Naive thymus-derived CD4-positive, alpha-beta T cell (primary cell): Measurements from ENCODE around the gene PIK3C3. TPM values are rescaled to one million over a fixed set of nuclear protein-coding genes. Genes with fewer than 3 reads are reported as not detected.

Experiments used
- ATAC-seq: fragments of 150-1000 bp; cut with Tn5 transposase; 2 replicates; pipeline ENCODE4 v1.10.0; 2021; ENCODE audit warnings: mild to moderate bottlenecking, moderate library complexity
- CTCF ChIA-PET: fragments of 350-600 bp; sonication (Branson Sonifier 250); formaldehyde crosslinking; loops from one replicate; lab custom pipeline; 2021; ENCODE audit warnings: antibody characterized with exemption; lab: Charles Lee
- POLR2A ChIA-PET: fragments of 350-600 bp; sonication (Branson Sonifier 250); formaldehyde crosslinking; loops from one replicate; lab custom pipeline; 2021; ENCODE audit warnings: antibody characterized with exemption, inconsistent platforms; lab: Charles Lee
- DNase-seq, 9 donors: peaks; one replicate each; pipeline versions ENCODE4 v3.0.0 to v3.0.0-alpha.2; 2020 to 2022; ENCODE audit warnings: mixed read lengths in 1 of 9
- H3K27ac ChIP-seq: one replicate; pipeline ENCODE4 v1.7.0; 2013; ENCODE audit warnings: mild to moderate bottlenecking, low read depth, low read length, moderate library complexity
- H3K27me3 ChIP-seq, 2 donors: one replicate each; pipeline ENCODE4 v1.7.0; 2013; ENCODE audit warnings: low read length in 2 of 2, mild to moderate bottlenecking in 2 of 2, moderate library complexity in 2 of 2; ENCODE audit not compliant: control insufficient read depth in 2 of 2, insufficient read depth in 2 of 2
- H3K36me3 ChIP-seq, 3 experiments: 1 replicate in 2 of 3; 2 replicates in 1 of 3; pipeline ENCODE4 v1.7.0; 2013; ENCODE audit warnings: low read length in 3 of 3, mild to moderate bottlenecking in 3 of 3, moderate library complexity in 1 of 3; ENCODE audit not compliant: insufficient read depth in 3 of 3, control insufficient read depth in 2 of 3
- H3K4me1 ChIP-seq, 2 donors: one replicate each; pipeline ENCODE4 v1.7.0; 2013; ENCODE audit warnings: low read length in 2 of 2, mild to moderate bottlenecking in 2 of 2, moderate library complexity in 1 of 2; ENCODE audit not compliant: control insufficient read depth in 2 of 2, insufficient read depth in 2 of 2
- H3K4me3 ChIP-seq: 2 replicates; pipeline ENCODE4 v1.7.0; 2013; ENCODE audit warnings: mild to moderate bottlenecking, low read length
- H3K9me3 ChIP-seq, 3 experiments: 1 replicate in 2 of 3; 2 replicates in 1 of 3; pipeline ENCODE4 v1.7.0; 2013; ENCODE audit warnings: low read length in 3 of 3; ENCODE audit not compliant: control insufficient read depth in 2 of 3
- H3K27ac Mint-ChIP-seq, 9 donors: one replicate each; pipeline ENCODE4 v1.8.0; 2020 to 2022; ENCODE audit warnings: mixed read lengths in 9 of 9, mild to moderate bottlenecking in 8 of 9, moderate library complexity in 5 of 9, inconsistent platforms in 2 of 9
- H3K27me3 Mint-ChIP-seq, 5 donors: one replicate each; pipeline ENCODE4 v1.8.0; 2021 to 2022; ENCODE audit warnings: mixed read lengths in 5 of 5, mild to moderate bottlenecking in 1 of 5
- H3K36me3 Mint-ChIP-seq, 5 donors: one replicate each; pipeline ENCODE4 v1.8.0; 2020 to 2022; ENCODE audit warnings: mixed read lengths in 5 of 5, mild to moderate bottlenecking in 3 of 5, inconsistent platforms in 1 of 5
- H3K4me1 Mint-ChIP-seq, 7 donors: one replicate each; pipeline ENCODE4 v1.8.0; 2020 to 2022; ENCODE audit warnings: mixed read lengths in 7 of 7, mild to moderate bottlenecking in 3 of 7, inconsistent platforms in 1 of 7
- H3K4me3 Mint-ChIP-seq, 10 donors: one replicate each; pipeline ENCODE4 v1.8.0; 2020 to 2022; ENCODE audit warnings: mild to moderate bottlenecking in 10 of 10, mixed read lengths in 10 of 10, moderate library complexity in 6 of 10, inconsistent platforms in 2 of 10
- H3K9me3 Mint-ChIP-seq, 11 donors: one replicate each; pipeline ENCODE4 v1.8.0; 2020 to 2022; ENCODE audit warnings: mixed read lengths in 11 of 11, mild to moderate bottlenecking in 4 of 11, inconsistent platforms in 1 of 11, moderate library complexity in 1 of 11
- intact Hi-C, 2 donors: fragments of 100-400 bp; cut with micrococcal nuclease; formaldehyde crosslinking; loops; one replicate each; pipeline ENCODE4 v1.15.1; 2023
- polyA plus RNA-seq, 2 donors: library from polyadenylated mRNA; unstranded; fragments of 300-500 nt; fragmentation: Illumina TruSeq; gene quantifications; one replicate each; pipeline ENCODE4 v1.2.3, GENCODE V29; 2021
- total RNA-seq, 6 experiments: library from RNA in 5 of 6; stranded (reverse) in 5 of 6; gene quantifications; 1 replicate in 5 of 6; 2 replicates in 1 of 6; pipeline ENCODE4 v1.2.3 and lab custom pipeline; 2021 to 2026

Gene PIK3C3
- total and polyA plus RNA-seq, 7 experiments from 2014 or later: 30.6 to 76.9 (median 58.6) TPM

GRCh38 chr18:41973983-41974382 is 18.9 kb downstream of the PIK3C3 start:
- CTCF ChIA-PET: no interaction called here
- Histone ChIP-seq H3K36me3 (peaks cover 0 to 11% (median 11%) of the 10 kb centered on the region in 3 experiments), H3K9me3 (no peaks in the 10 kb centered on the region), H3K27me3 (no peaks in the 10 kb centered on the region), H3K4me1 (peaks cover 6 to 11% of the 10 kb centered on the region in 2 donors), H3K4me3 (no peak overlapping the region), H3K27ac (no peak overlapping the region)
- intact Hi-C loops: no loop called here
- peaks cover 27 to 88% (median 69%) of the 10 kb centered on the region in 7 donors for H3K4me1 Mint-ChIP-seq
- H3K27ac Mint-ChIP-seq: no peak overlapping the region
- POLR2A ChIA-PET: no interaction called here
- peaks cover 0 to 30% (median 16%) of the 10 kb centered on the region in 5 donors for H3K36me3 Mint-ChIP-seq
- H3K4me3 Mint-ChIP-seq: peak overlapping the region in 1 of 10 donors; percentile 10
- H3K9me3 Mint-ChIP-seq: no peaks in the 10 kb centered on the region
- ATAC-seq: no peak
- DNase-seq: no peak
- no peaks in the 10 kb centered on the region for H3K27me3 Mint-ChIP-seq

GRCh38 chr18:41974796-41975201 is 19.8 kb downstream of the PIK3C3 start:
- peaks cover 0 to 11% (median 10%) of the 10 kb centered on the region in 3 experiments for H3K36me3 ChIP-seq
- Mint-ChIP-seq H3K4me1 (peaks cover 27 to 89% (median 64%) of the 10 kb centered on the region in 7 donors), H3K36me3 (peaks cover 0 to 29% (median 16%) of the 10 kb centered on the region in 5 donors), H3K27ac (peak overlapping the region in 7 of 9 donors; percentile 2 to 81 (median 7)), H3K4me3 (peak overlapping the region in 9 of 10 donors; percentile 5 to 26 (median 13)), H3K27me3 (no peaks in the 10 kb centered on the region), H3K9me3 (no peaks in the 10 kb centered on the region)
- ChIA-PET CTCF (interaction anchor here (0.8 kb wide), 1 partner anchor 52 kb away, joined by 3 read pairs; no protein-coding TSS in a partner anchor), POLR2A (no interaction called here)
- H3K4me3 ChIP-seq: no peak overlapping the region
- no peaks in the 10 kb centered on the region for H3K27me3 ChIP-seq
- peaks cover 6 to 11% of the 10 kb centered on the region in 2 donors for H3K4me1 ChIP-seq
- DNase-seq: peak in 4 of 9 donors; percentile 7 to 29 (median 16)
- no peaks in the 10 kb centered on the region for H3K9me3 ChIP-seq
- intact Hi-C loops: no loop called here
- no peak overlapping the region for H3K27ac ChIP-seq
- ATAC-seq: peak; percentile 72

DNA sequence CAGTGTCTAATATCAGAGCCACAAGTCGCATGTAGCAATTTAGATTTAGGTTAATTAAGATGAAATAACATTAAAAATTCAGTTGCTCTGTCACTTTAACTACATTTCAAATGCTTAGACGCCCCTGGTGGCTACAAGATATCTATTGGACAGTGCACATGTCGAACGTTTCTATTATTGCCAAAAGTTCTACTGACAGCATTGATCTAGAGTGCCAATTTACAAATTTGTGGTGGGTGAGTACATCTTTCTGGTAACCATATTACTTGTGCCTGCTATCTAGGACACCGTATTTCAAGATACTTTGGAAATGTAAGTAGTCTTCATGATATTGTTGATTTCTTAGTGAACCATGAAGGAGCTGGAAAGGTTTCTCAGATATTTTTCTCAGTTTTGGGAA is 20.2 kb downstream of the PIK3C3 start:
- no peaks in the 10 kb centered on the region for H3K27me3 ChIP-seq
- peak overlapping the region in 7 of 10 donors; percentile 4 to 22 (median 8) for H3K4me3 Mint-ChIP-seq
- DNase-seq (no peak), ATAC-seq (no peak)
- intact Hi-C loops: no loop called here
- peak overlapping the region in 6 of 9 donors; percentile 2 to 81 (median 8) for H3K27ac Mint-ChIP-seq
- H3K9me3 ChIP-seq: no peaks in the 10 kb centered on the region
- peaks cover 27 to 89% (median 63%) of the 10 kb centered on the region in 7 donors for H3K4me1 Mint-ChIP-seq
- ChIA-PET POLR2A (no interaction called here), CTCF (interaction anchor here (0.8 to 1.6 kb wide), 2 partner anchors 10 to 52 kb away, joined by 3 read pairs; no protein-coding TSS in a partner anchor)
- peaks cover 6 to 11% of the 10 kb centered on the region in 2 donors for H3K4me1 ChIP-seq
- no peak overlapping the region for H3K27ac ChIP-seq
- no peaks in the 10 kb centered on the region for H3K27me3 Mint-ChIP-seq
- no peaks in the 10 kb centered on the region for H3K9me3 Mint-ChIP-seq
- H3K36me3 Mint-ChIP-seq: peaks cover 0 to 28% (median 14%) of the 10 kb centered on the region in 5 donors
- H3K36me3 ChIP-seq: peaks cover 0 to 9% (median 6%) of the 10 kb centered on the region in 3 experiments
- H3K4me3 ChIP-seq: no peak overlapping the region

DNA sequence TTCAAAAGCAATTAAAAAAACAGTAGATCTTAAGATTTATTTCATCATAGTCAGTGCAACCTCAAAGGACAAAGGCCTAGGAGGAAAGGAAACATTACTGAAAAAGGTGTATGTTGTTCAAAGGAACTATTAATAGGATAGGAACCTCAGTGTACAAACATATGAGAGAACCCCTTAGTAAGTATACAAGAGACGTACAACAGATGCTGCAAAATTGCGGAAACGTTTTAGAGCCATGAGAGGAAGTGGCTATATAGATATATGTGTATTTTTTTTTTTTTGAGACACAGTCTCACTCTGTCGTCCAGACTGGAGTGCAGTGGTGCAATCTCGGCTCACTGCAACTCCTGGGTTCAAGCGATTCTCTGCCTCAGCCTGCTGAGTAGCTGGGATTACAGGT is 22.2 kb downstream of the PIK3C3 start:
- Histone ChIP-seq H3K36me3 (no peaks in the 10 kb centered on the region), H3K4me3 (no peak overlapping the region), H3K4me1 (peaks cover 6 to 8% of the 10 kb centered on the region in 2 donors), H3K27me3 (no peaks in the 10 kb centered on the region), H3K9me3 (no peaks in the 10 kb centered on the region), H3K27ac (no peak overlapping the region)
- intact Hi-C loops: no loop called here
- Mint-ChIP-seq H3K27me3 (no peaks in the 10 kb centered on the region), H3K9me3 (no peaks in the 10 kb centered on the region), H3K4me1 (peaks cover 28 to 81% (median 62%) of the 10 kb centered on the region in 7 donors), H3K36me3 (peaks cover 0 to 28% (median 12%) of the 10 kb centered on the region in 5 donors), H3K4me3 (peak overlapping the region in 4 of 10 donors; percentile 16 to 45 (median 38)), H3K27ac (peak overlapping the region in 6 of 9 donors; percentile 0 to 38 (median 23))
- ATAC-seq (peak; percentile 26), DNase-seq (peak in 3 of 9 donors; percentile 14 to 18 (median 18))
- ChIA-PET CTCF (no interaction called here), POLR2A (no interaction called here)

DNA sequence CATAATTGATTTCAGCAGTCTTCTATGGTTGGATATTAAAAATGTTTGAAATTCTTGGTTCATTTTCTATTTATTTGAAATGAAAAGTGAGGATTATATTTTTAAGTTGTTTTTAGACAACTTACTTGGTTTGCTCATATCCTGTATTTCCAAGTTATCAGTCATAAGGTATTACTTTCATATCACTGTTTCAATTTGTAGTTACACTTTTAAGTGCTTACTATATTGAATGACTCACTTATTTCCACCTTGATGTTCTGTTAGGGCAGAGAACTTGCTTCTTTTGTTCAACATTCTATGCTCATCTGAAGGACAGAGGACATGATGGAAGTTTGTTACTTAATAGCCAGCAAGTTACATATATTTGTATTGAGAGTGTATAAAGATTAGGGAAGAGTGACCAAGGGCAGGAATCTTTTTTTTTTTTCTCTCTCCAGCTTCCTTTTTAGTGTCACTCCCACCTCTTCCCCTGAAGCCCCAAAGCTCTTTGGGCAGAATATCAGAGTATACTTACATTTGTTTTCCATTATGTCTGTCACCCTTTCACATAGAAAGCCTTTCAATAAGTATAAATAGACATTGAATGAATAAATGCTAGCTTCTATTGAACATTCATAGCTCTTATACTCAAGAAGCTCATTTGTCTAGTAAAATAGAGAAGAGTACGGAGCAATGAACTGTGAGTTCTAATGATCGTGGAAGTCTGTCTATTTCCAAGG is 28.1 kb downstream of the PIK3C3 start:
- Mint-ChIP-seq H3K27me3 (no peaks in the 10 kb centered on the region), H3K4me3 (peak overlapping the region in 1 of 10 donors; percentile 13), H3K4me1 (peaks cover 12 to 49% (median 32%) of the 10 kb centered on the region in 7 donors), H3K27ac (peak overlapping the region in 3 of 9 donors; percentile 27 to 74 (median 37)), H3K9me3 (no peaks in the 10 kb centered on the region), H3K36me3 (peaks cover 0 to 26% (median 6%) of the 10 kb centered on the region in 5 donors)
- CTCF ChIA-PET: no interaction called here
- POLR2A ChIA-PET: interaction anchor here (0.6 kb wide), 1 partner anchor 24 kb away, joined by 3 read pairs; no protein-coding TSS in a partner anchor
- Histone ChIP-seq H3K9me3 (no peaks in the 10 kb centered on the region), H3K27me3 (no peaks in the 10 kb centered on the region), H3K36me3 (peaks cover 0 to 6% (median 0%) of the 10 kb centered on the region in 3 experiments), H3K27ac (no peak overlapping the region), H3K4me1 (no peaks in the 10 kb centered on the region), H3K4me3 (no peak overlapping the region)
- DNase-seq: no peak
- intact Hi-C loops: no loop called here
- ATAC-seq: no peak

- H3K4me1 Mint-ChIP-seq: peaks cover 12 to 28% (median 23%) of the 10 kb centered on the region in 7 donors
- ATAC-seq (no peak), DNase-seq (no peak)
- CTCF ChIA-PET: no interaction called here
- no peak overlapping the region for H3K4me3 Mint-ChIP-seq
- no peak overlapping the region for H3K27ac Mint-ChIP-seq
- peaks cover 4 to 25% (median 8%) of the 10 kb centered on the region in 5 donors for H3K36me3 Mint-ChIP-seq
- POLR2A ChIA-PET: no interaction called here
- H3K27me3 Mint-ChIP-seq: no peaks in the 10 kb centered on the region
- no peaks in the 10 kb centered on the region for H3K9me3 Mint-ChIP-seq
- no peak overlapping the region for H3K4me3 ChIP-seq
- H3K4me1 ChIP-seq: no peaks in the 10 kb centered on the region
- peaks cover 0 to 13% (median 3%) of the 10 kb centered on the region in 3 experiments for H3K36me3 ChIP-seq
- H3K27me3 ChIP-seq: no peaks in the 10 kb centered on the region
- no peaks in the 10 kb centered on the region for H3K9me3 ChIP-seq
- intact Hi-C loops: no loop called here
- no peak overlapping the region for H3K27ac ChIP-seq
Measured at GRCh38 chr18:41985914-41986313, 30.9 kb downstream of the PIK3C3 start.
